GM12873 (cell line): Measurements from ENCODE around the gene UBE2I.

Source experiments
- TF ChIP-seq, protein P1 (sequence below): IDR thresholded peaks from 2 replicates; pipeline ENCODE4 v1.5.1; 2012; ENCODE audit warnings: low read depth, mild to moderate bottlenecking, moderate library complexity, low read length, control low read depth; ENCODE audit not compliant: insufficient read depth; ENCODE audit errors: missing control alignments

Gene UBE2I

GRCh38 chr16:1326946-1327618 lies 17.6 kb downstream of the UBE2I start:
- TF ChIP-seq, protein P1, sequence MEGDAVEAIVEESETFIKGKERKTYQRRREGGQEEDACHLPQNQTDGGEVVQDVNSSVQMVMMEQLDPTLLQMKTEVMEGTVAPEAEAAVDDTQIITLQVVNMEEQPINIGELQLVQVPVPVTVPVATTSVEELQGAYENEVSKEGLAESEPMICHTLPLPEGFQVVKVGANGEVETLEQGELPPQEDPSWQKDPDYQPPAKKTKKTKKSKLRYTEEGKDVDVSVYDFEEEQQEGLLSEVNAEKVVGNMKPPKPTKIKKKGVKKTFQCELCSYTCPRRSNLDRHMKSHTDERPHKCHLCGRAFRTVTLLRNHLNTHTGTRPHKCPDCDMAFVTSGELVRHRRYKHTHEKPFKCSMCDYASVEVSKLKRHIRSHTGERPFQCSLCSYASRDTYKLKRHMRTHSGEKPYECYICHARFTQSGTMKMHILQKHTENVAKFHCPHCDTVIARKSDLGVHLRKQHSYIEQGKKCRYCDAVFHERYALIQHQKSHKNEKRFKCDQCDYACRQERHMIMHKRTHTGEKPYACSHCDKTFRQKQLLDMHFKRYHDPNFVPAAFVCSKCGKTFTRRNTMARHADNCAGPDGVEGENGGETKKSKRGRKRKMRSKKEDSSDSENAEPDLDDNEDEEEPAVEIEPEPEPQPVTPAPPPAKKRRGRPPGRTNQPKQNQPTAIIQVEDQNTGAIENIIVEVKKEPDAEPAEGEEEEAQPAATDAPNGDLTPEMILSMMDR, result no peak

GRCh38 chr16:1327619-1327947 lies 18.1 kb downstream of the UBE2I start:
- TF ChIP-seq, protein P1, result no peak

- TF ChIP-seq, protein P1, result peak; percentile 81
These were observed 21.0 kb downstream of the UBE2I start for GRCh38 chr16:1330260-1330914.

DNA sequence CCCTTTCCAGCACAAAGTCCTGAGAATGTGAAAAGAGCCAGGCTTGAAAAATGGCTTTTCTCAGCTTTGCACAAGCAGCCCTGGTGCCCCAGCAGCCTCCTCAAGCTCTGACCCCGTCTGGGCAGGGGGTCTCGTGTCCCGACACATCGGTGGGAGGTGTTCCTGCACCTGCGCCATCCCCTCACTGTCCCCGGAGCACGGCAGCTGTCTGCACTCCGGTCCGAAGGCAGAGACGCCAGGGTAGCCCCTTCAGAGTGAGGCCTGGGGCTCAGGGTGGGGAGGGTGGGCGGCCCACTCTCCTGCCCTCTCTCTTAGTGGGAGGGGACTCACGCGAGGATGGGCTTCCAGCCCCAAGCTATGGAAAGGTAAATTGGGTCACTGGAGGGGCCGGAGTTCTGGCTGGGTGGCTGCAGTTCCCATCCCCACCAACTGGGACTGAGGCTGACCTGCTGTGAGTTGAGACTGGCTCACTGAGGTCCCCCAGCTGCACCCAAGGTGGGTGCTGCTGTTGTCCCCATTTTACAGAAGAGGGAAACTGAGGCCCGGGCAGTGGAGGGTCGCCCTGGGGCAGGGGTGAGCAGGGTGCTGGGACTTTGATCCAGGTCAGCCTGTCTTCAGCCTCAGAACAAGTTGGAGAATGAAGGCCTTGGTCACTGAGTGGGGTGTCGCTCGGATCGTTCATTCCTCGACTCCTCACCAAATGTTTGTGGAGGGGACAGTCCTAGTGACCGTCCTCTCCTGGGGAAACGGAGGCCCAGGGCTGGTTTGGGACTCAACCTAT lies 21.7 kb downstream of the UBE2I start:
- TF ChIP-seq, protein P1, result peak; percentile 17

DNA sequence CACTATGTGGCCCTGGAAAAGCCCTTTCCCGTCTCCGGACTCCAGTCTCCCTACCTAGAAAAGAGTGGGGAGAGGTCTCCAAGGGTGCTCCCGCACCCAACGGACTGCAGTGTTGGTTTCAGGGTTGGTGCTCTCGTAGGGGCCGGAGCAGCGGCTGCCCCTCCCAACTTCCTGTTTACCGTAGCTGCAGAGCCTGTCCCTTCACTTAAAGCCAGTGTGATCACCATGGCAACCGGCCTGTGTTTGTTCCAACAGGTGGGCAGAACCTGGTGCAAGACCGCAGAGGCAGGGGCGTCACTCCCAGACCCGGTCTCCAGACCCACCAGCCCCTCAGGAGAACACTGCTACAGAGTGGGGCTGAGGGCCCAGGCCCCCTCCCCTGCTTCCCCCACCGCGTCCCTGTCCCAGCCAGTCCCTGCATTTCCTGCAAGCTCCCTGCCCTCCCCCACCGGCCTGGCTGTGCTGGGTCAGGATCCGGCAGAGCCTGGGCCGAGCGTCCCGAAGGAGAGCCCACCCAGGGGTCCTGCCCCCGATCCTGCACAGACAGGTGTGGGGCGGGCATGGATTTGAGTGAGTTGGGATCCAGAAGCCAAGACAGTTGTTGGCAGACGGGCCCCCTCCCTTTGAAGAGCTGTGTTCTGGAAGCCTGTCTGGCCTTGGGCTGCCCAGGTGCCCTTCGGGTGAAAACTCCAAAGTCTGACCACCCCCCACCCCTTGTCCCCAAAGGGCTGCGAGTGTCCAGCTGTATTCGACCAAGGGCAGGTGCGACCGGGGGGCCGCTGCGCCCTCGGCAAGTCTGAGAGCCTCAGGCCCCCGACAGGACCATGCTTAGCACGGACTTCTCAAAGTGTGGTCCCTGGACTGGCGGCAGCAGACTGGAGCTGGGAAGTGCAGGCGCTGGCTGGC lies 22.5 kb downstream of the UBE2I start:
- TF ChIP-seq, protein P1, result no peak

- TF ChIP-seq, protein P1, result no peak
These were observed 23.2 kb downstream of the UBE2I start for GRCh38 chr16:1332618-1333148.
